K562 (cell line): ENCODE data around the gene MMP19. TPM values are rescaled to one million over a fixed set of nuclear protein-coding genes. Genes with fewer than 3 reads are reported as not detected.

ENCODE experiments used
- AFF1 ChIP-seq, 2 experiments: fragments of 450-650 bp; IDR thresholded peaks; 2 replicates each; pipeline ENCODE4 v1.6.1; 2018; ENCODE audit warnings: mild to moderate bottlenecking in 2 of 2, low read depth in 1 of 2; ENCODE audit not compliant: partially characterized antibody in 2 of 2
- ARID1B ChIP-seq: fragments of 450-650 bp; IDR thresholded peaks from 2 replicates; pipeline ENCODE4 v1.6.1; 2016; ENCODE audit warnings: antibody characterized with exemption, mild to moderate bottlenecking, inconsistent platforms
- BRD9 ChIP-seq: fragments of 450-650 bp; IDR thresholded peaks from 2 replicates; pipeline ENCODE4 v1.6.1; 2018; ENCODE audit warnings: low read depth; ENCODE audit not compliant: partially characterized antibody
- CREM ChIP-seq: IDR thresholded peaks from 2 replicates; pipeline ENCODE4 v1.6.1; 2014; ENCODE audit warnings: antibody characterized with exemption, low read depth
- DNMT1 ChIP-seq: fragments of 450-650 bp; IDR thresholded peaks from 2 replicates; pipeline ENCODE4 v1.6.1; 2016; ENCODE audit warnings: antibody characterized with exemption, mild to moderate bottlenecking
- FOXJ3 ChIP-seq: sonication (generic); formaldehyde crosslinking; IDR thresholded peaks from 2 replicates; pipeline ENCODE4 v1.4.0; 2020; ENCODE audit warnings: mild to moderate bottlenecking, missing genetic modification reagents
- HNRNPLL ChIP-seq: fragments of 200-400 bp; formaldehyde crosslinking; IDR thresholded peaks from 2 replicates; pipeline ENCODE4 v1.6.1; 2017; ENCODE audit warnings: low read length, low read depth, mild to moderate bottlenecking; ENCODE audit not compliant: poor library complexity, severe bottlenecking
- ID3 ChIP-seq, 2 experiments: fragments of 250-450 bp in 1 of 2; fragments of 450-650 bp in 1 of 2; sonication (Bioruptor Pico) in 1 of 2; IDR thresholded peaks; 2 replicates each; pipeline versions ENCODE4 v1.6.1 to v1.8.0; 2016 to 2021; ENCODE audit warnings: mild to moderate bottlenecking in 2 of 2, moderate library complexity in 2 of 2, missing compliant biosample characterization in 1 of 2, missing genetic modification characterization in 1 of 2
- MECOM ChIP-seq: fragments of 250-450 bp; sonication (Bioruptor Pico); IDR thresholded peaks from 2 replicates; pipeline ENCODE4 v1.8.0; 2022; ENCODE audit warnings: inconsistent platforms
- MTA1 ChIP-seq: fragments of 450-650 bp; IDR thresholded peaks from 2 replicates; pipeline ENCODE4 v1.6.1; 2017; ENCODE audit warnings: borderline replicate concordance
- PHF8 ChIP-seq: fragments of 200-600 bp; sonication (generic); IDR thresholded peaks from 2 replicates; pipeline ENCODE4 v1.6.1; 2012; ENCODE audit warnings: mixed run types, mild to moderate bottlenecking, inconsistent platforms, low read length, moderate library complexity, borderline replicate concordance
- TAF9B ChIP-seq: fragments of 450-650 bp; IDR thresholded peaks from 2 replicates; pipeline ENCODE4 v1.6.1; 2018; ENCODE audit warnings: mild to moderate bottlenecking; ENCODE audit not compliant: partially characterized antibody
- TSC22D4 ChIP-seq: fragments of 450-650 bp; IDR thresholded peaks from 2 replicates; pipeline ENCODE4 v1.6.1; 2016; ENCODE audit warnings: missing genetic modification characterization, missing biosample characterization, control low read depth
- YY1 ChIP-seq, 3 experiments: IDR thresholded peaks; 2 replicates each; pipeline ENCODE4 v1.6.1; 2011; ENCODE audit warnings: low read length in 2 of 3, mild to moderate bottlenecking in 2 of 3, moderate library complexity in 2 of 3, borderline replicate concordance in 1 of 3, control low read depth in 1 of 3, low read depth in 1 of 3; ENCODE audit not compliant: insufficient read depth in 3 of 3, insufficient replicate concordance in 2 of 3, control insufficient read depth in 1 of 3, insufficient read length in 1 of 3; ENCODE audit errors: extremely low read depth in 1 of 3
- ZMIZ1 ChIP-seq, 2 experiments: fragments of 150-350 bp in 1 of 2; IDR thresholded peaks; 2 replicates each; pipeline ENCODE4 v1.6.1; 2012 to 2016; ENCODE audit warnings: low read depth in 2 of 2, low read length in 2 of 2, mild to moderate bottlenecking in 1 of 2, moderate library complexity in 1 of 2
- polyA plus RNA-seq, 8 experiments: library from polyadenylated mRNA; depleted of rRNA in 4 of 8; stranded (reverse) in 5 of 8; unstranded in 3 of 8; fragments of >200 nt; fragmentation: Nextera tagmentation in 2 of 8; fragmentation: Illumina TruSeq in 1 of 8; extraction: Ambion mirVana in 2 of 8; extraction: Trizol in 1 of 8; gene quantifications; 2 replicates each; pipeline versions ENCODE4 v1.2.1 to v1.2.3, GENCODE V29; 2011 to 2014; ENCODE audit warnings: inconsistent platforms in 1 of 8, missing spikeins in 1 of 8
- total RNA-seq, 7 experiments: library from RNA; depleted of rRNA in 6 of 7; stranded (reverse); fragments of >200 nt in 6 of 7; fragmentation: Illumina TruSeq in 2 of 7; extraction: Trizol in 2 of 7; gene quantifications; 2 replicates each; pipeline versions ENCODE4 v1.2.1 to v1.2.3, GENCODE V29; 2011 to 2021; ENCODE audit warnings: low replicate concordance in 1 of 7

Gene MMP19
- total and polyA plus RNA-seq, 9 of the 15 experiments (the other 6 are each of a cell fraction or from before 2014, with no cell fraction given): 0.14 to 1.6 (median 0.66) TPM

- TF ChIP-seq ZMIZ1 (IDR thresholded peaks at IDR 0.05; ENCODE audit: low read depth in 2 of 2, low read length in 2 of 2) (peak in 1 of 2 experiments; percentile 13; a peak in 1 of 4 replicates), TSC22D4 (tag) (no peak), ID3 (CRISPR knock-in tag; IDR thresholded peaks at IDR 0.05) (no peak), ID3 (tag; IDR thresholded peaks at IDR 0.05) (no peak), MTA1 (no peak), ARID1B (peak; percentile 48), CREM (peak; percentile 90), FOXJ3 (CRISPR knock-in tag) (no peak), PHF8 (peak; percentile 89; the same call in 1 of the 2 replicates), HNRNPLL (peak; percentile 89), DNMT1 (peak; percentile 78; the same call in 1 of the 2 replicates), MECOM (CRISPR knock-in tag) (no peak), YY1 (IDR thresholded peaks at IDR 0.05; ENCODE audit: borderline replicate concordance in 1 of 3, control insufficient read depth in 1 of 3, extremely low read depth in 1 of 3, insufficient read depth in 3 of 3, insufficient read length in 1 of 3, insufficient replicate concordance in 2 of 3, low read depth in 1 of 3, low read length in 2 of 3) (peak; percentile 82 to 97 (median 93)), AFF1 (IDR thresholded peaks at IDR 0.05; ENCODE audit: low read depth in 1 of 2, partially characterized antibody in 2 of 2) (peak; percentile 67 to 79), TAF9B (peak; percentile 93), BRD9 (peak; percentile 87)
Measured at GRCh38 chr12:55817345-55818139, 25.2 kb downstream of the MMP19 start, which contains the start of the genes ORMDL2 and SARNP (continued).
